Endothelial cell of umbilical vein (primary cell): Measurements from ENCODE around the gene CDC42SE2. TPM values are rescaled to one million over a fixed set of nuclear protein-coding genes. Genes with fewer than 3 reads are reported as not detected.
A peak's percentile ranks its signal among the peaks of the same experiment; 100 is the strongest.
"Not testable (repeated sequence)": the region's sequence is repeated elsewhere in the genome, so short reads cannot be mapped to it uniquely, and the experiment has no call there.

ENCODE experiments used
- BruUV-seq: library from RNA; stranded (reverse); fragments of 400-500 nt; replicated peaks from 2 replicates; lab custom pipeline; 2021; lab: Mats Ljungman, UMichigan
- CTCF ChIA-PET: fragments of 300-600, 350-600 bp; sonication (Branson Sonifier 250); formaldehyde crosslinking; loops from one replicate; lab custom pipeline; 2021; ENCODE audit warnings: antibody characterized with exemption, inconsistent platforms; lab: Charles Lee
- POLR2A ChIA-PET: fragments of 300-600, 350-600 bp; sonication (Branson Sonifier 250); formaldehyde crosslinking; loops from one replicate; lab custom pipeline; 2021; ENCODE audit warnings: antibody characterized with exemption, inconsistent platforms; lab: Charles Lee
- DNase-seq: peaks from one replicate; pipeline ENCODE4 v3.0.0-alpha.2; 2011; ENCODE audit warnings: low read depth, low spot score
- FAIRE-seq: peaks from 2 replicates; lab custom pipeline; 2011; peaks lifted over from hg19 to GRCh38; lab: Jason Lieb, UNC
- H2AFZ ChIP-seq: 2 replicates; pipeline ENCODE4 v1.6.0; 2012; ENCODE audit warnings: low read depth, low read length, control low read depth, inconsistent platforms
- H3K27ac ChIP-seq: 2 replicates; pipeline ENCODE4 v1.5.1; 2011; ENCODE audit warnings: low read depth, mild to moderate bottlenecking, control low read depth, low read length, moderate library complexity; ENCODE audit not compliant: insufficient read depth
- H3K27me3 ChIP-seq, 2 experiments: 2 replicates each; pipeline versions ENCODE4 v1.6.0 to v1.6.1; 2011; ENCODE audit warnings: low read length in 2 of 2, mixed read lengths in 1 of 2; ENCODE audit not compliant: control insufficient read depth in 2 of 2, insufficient read depth in 2 of 2
- H3K36me3 ChIP-seq, 2 experiments: 2 replicates in 1 of 2; 3 replicates in 1 of 2; pipeline ENCODE4 v1.5.1; 2011; ENCODE audit warnings: low read length in 2 of 2, mild to moderate bottlenecking in 1 of 2, moderate library complexity in 1 of 2; ENCODE audit not compliant: control insufficient read depth in 2 of 2, insufficient read depth in 2 of 2; ENCODE audit errors: extremely low read depth in 1 of 2
- H3K4me1 ChIP-seq: 3 replicates; pipeline ENCODE4 v1.5.1; 2011; ENCODE audit warnings: mild to moderate bottlenecking, low read length; ENCODE audit not compliant: control insufficient read depth, insufficient read depth; ENCODE audit errors: extremely low read depth
- H3K4me2 ChIP-seq: 2 replicates; pipeline ENCODE4 v1.6.1; 2011; ENCODE audit warnings: low read length, control low read depth, mixed read lengths; ENCODE audit not compliant: insufficient read depth
- H3K4me3 ChIP-seq, 3 experiments: fragments of 200-600 bp in 1 of 3; sonication (generic), shearing (Covaris generic) in 1 of 3; replicated peaks in 1 of 3; 2 replicates each; pipeline ENCODE4 v1.5.1; 2011 to 2016; ENCODE audit warnings: control low read depth in 3 of 3, low read length in 3 of 3, mild to moderate bottlenecking in 2 of 3, inconsistent platforms in 1 of 3, low read depth in 1 of 3, moderate library complexity in 1 of 3; ENCODE audit not compliant: insufficient read depth in 1 of 3
- H3K79me2 ChIP-seq: 2 replicates; pipeline ENCODE4 v1.6.0; 2012; ENCODE audit warnings: low read length, inconsistent platforms; ENCODE audit not compliant: control insufficient read depth, insufficient read depth
- H3K9ac ChIP-seq: replicated peaks from 2 replicates; pipeline ENCODE3; 2011; ENCODE audit warnings: low read length, control low read depth; ENCODE audit not compliant: insufficient read depth; ENCODE audit errors: extremely low read depth
- H3K9me1 ChIP-seq: replicated peaks from 3 replicates; pipeline ENCODE4 v1.6.0; 2011; ENCODE audit warnings: mild to moderate bottlenecking, low read length; ENCODE audit not compliant: control insufficient read depth, insufficient read depth; ENCODE audit errors: extremely low read depth
- H3K9me3 ChIP-seq: replicated peaks from 2 replicates; pipeline ENCODE4 v1.5.1; 2012; ENCODE audit warnings: low read length, inconsistent platforms; ENCODE audit not compliant: control insufficient read depth, insufficient read depth
- H4K20me1 ChIP-seq: replicated peaks from 2 replicates; pipeline ENCODE3; 2011; ENCODE audit warnings: mild to moderate bottlenecking, low read length; ENCODE audit not compliant: control insufficient read depth, insufficient read depth; ENCODE audit errors: extremely low read depth
- FOS ChIP-seq: IDR thresholded peaks from 2 replicates; pipeline ENCODE4 v1.6.1; 2011; ENCODE audit warnings: mild to moderate bottlenecking, low read length, moderate library complexity, borderline replicate concordance; ENCODE audit not compliant: insufficient read depth
- GATA2 ChIP-seq: IDR thresholded peaks from 2 replicates; pipeline ENCODE4 v1.7.0; 2011; ENCODE audit warnings: low read depth, mild to moderate bottlenecking, moderate library complexity, mixed read lengths, low read length; ENCODE audit not compliant: insufficient read length, insufficient read depth
- MAX ChIP-seq: IDR thresholded peaks from 2 replicates; pipeline ENCODE4 v1.6.1; 2011; ENCODE audit not compliant: insufficient read depth, insufficient read length
- POLR2A ChIP-seq: IDR thresholded peaks from 2 replicates; pipeline ENCODE4 v1.6.1; 2012; ENCODE audit warnings: low read depth, mild to moderate bottlenecking, control low read depth, low read length
- dilution Hi-C: fragments of 300-500 bp; cut with MboI; formaldehyde crosslinking; loops from one replicate; pipeline ENCODE4 v1.15.0; 2019; ENCODE audit warnings: low sequenced_read_pairs; ENCODE audit not compliant: extremely low pct_ligation_motif_present
- intact Hi-C: fragments of 100-400 bp; cut with micrococcal nuclease; formaldehyde crosslinking; loops from one replicate; pipeline ENCODE4 v1.10.0; 2022
- polyA plus RNA-seq, 4 experiments: library from polyadenylated mRNA; depleted of rRNA in 3 of 4; stranded (reverse) in 3 of 4; unstranded in 1 of 4; fragments of >200 nt; gene quantifications; 2 replicates each; pipeline versions ENCODE4 v1.2.1 to v1.2.3, GENCODE V29; 2011 to 2012; ENCODE audit warnings: missing spikeins in 1 of 4
- total RNA-seq: library from RNA; stranded (reverse); gene quantifications from 2 replicates; pipeline ENCODE4 v1.2.3, GENCODE V29; 2021

The CDC42SE2 gene
- total and polyA plus RNA-seq, 2 donors (not counting 3 experiments of a cell fraction or from before 2014, with no cell fraction given): 14.7 to 21.9 TPM

GRCh38 chr5:131270809-131271208 is 7.0 kb downstream of the CDC42SE2 start:
- dilution Hi-C loops (no loop called here), intact Hi-C loops (no loop called here)
- FAIRE-seq (peak; percentile 12), DNase-seq (no peak)
- Histone ChIP-seq H3K27me3 (no peaks in the 10 kb centered on the region), H3K4me2 (peak overlapping the region; percentile 33), H3K9ac (no peak overlapping the region), H3K9me1 (no peaks in the 10 kb centered on the region), H3K9me3 (no peaks in the 10 kb centered on the region), H3K79me2 (peaks cover 72% of the 10 kb centered on the region), H3K36me3 (no peaks in the 10 kb centered on the region), H3K4me3 (no peak overlapping the region), H3K27ac (no peak overlapping the region), H3K4me1 (peaks cover 10% of the 10 kb centered on the region), H4K20me1 (peaks cover 3% of the 10 kb centered on the region), H2AFZ (no peak overlapping the region)
- ChIA-PET POLR2A (no interaction called here), CTCF (interaction anchor here (0.8 to 1.2 kb wide), 6 partner anchors 9 to 153 kb away, joined by 3 to 4 read pairs (median 4); no protein-coding TSS in a partner anchor)
- no peak for TF ChIP-seq FOS
- TF ChIP-seq MAX: no peak
- no peak for TF ChIP-seq POLR2A
- peak; percentile 91 for TF ChIP-seq GATA2
- no TSS peak for BruUV-seq

GRCh38 chr5:131271888-131272287 is 8.0 kb downstream of the CDC42SE2 start:
- DNase-seq, H3K9ac ChIP-seq, H3K27ac ChIP-seq, BruUV-seq, H3K9me3 ChIP-seq, H2AFZ ChIP-seq, H3K4me3 ChIP-seq, POLR2A ChIA-PET, H3K27me3 ChIP-seq, H3K4me1 ChIP-seq, H3K4me2 ChIP-seq, H4K20me1 ChIP-seq, H3K9me1 ChIP-seq, intact Hi-C loops, H3K36me3 ChIP-seq, dilution Hi-C loops, FAIRE-seq: not testable (repeated sequence)
- CTCF ChIA-PET: interaction anchor here (1.1 kb wide), 1 partner anchor 152 kb away, joined by 4 read pairs; no protein-coding TSS in a partner anchor
- peaks cover 69% of the 10 kb centered on the region for H3K79me2 ChIP-seq
